T-helper 2 cell treated with Interferon-gamma antibody and Interleukin-4, amounts not matched to agents 100 ng/mL and 5 ng/mL, for 36 hours (primary cell): ENCODE data around the gene SLC4A7. TPM values are rescaled to one million over a fixed set of nuclear protein-coding genes. Genes with fewer than 3 reads are reported as not detected.
"Not testable (repeated sequence)": the region's sequence is repeated elsewhere in the genome, so short reads cannot be mapped to it uniquely, and the experiment has no call there.

Experiments
- intact Hi-C: fragments of 100-400 bp; cut with micrococcal nuclease; formaldehyde crosslinking; loops from one replicate; pipeline ENCODE4 v1.15.1; 2023
- total RNA-seq: library from RNA; stranded (reverse); gene quantifications from 2 replicates; pipeline ENCODE4 v1.2.3, GENCODE V29; 2022

Gene SLC4A7
- total RNA-seq, 1 donor from 2014 or later: 57.3 TPM

DNA sequence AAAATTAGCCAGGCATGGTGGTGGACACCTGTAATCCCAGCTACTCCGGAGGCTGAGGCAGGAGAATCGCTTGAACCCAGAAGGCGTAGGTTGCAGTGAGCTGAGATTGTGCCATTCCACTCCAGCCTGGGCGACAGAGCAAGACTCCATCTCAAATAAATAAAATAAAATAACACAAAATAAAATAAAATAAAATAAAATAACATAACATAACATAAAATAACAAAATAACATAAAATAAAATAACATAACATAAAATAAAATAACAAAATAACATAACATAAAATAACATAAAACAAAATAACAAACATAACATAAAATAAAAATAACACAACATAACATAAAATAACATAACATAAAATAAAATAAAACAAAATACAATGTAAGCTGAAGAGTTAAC, 45.8 kb downstream of the SLC4A7 start:
- intact Hi-C loops: not testable (repeated sequence)

DNA sequence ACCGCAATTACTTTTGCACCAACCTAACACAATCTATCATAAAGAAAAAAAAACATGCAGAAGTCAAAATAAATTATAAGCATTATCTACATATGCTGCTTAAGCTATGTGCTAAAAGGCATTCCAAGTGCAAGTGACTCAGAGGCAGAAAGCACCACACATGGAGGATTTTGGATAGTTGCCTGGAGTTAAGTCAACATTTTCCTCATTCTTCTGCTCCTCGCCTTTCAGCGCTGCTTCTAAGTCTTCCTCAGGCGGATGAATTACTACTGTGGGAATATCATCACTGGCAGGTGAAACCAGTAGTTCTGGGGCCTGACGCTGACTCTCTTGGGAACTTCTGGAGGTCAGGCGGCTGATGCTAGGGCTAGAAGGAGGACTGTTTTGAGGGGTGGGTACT, 53.1 kb downstream of the SLC4A7 start:
- intact Hi-C loops: no loop called here

DNA sequence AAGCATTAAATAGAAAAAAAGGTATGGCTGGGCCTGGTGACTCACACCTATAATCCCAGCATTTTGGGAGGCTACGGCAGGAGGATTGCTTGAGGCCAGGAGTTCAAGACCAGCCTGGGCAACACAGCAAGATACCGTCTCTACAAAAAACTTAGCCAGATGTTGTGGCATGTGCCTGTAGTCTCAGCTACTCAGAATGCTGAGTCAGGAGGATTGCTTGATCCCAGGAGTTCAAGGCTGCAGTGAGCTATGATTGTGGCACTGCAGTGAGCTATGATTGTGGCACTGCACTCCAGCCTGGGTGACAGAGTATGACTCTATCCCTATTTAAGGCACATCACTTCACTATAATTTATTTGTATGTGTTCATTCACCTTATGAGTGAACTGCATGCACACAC, 54.3 kb downstream of the SLC4A7 start:
- intact Hi-C loops: no loop called here

DNA sequence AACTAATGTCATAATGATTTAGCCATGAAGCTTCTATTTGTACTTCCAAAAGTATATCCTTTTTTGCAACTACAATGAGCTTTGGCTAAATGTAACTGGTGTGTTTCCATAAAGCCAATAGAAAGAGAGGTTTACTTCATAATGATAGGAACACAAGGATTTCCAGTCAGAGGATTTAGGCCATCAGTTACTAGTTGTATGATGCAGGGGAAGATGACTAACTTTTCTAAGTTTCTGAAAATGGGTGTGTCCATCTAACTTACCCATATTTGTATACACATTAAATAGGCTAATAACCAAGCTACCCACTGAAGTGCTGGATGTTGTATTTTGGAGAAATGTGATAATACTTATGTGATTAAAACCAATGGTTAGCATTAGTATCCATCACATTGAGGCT, 55.7 kb downstream of the SLC4A7 start:
- intact Hi-C loops: no loop called here

DNA sequence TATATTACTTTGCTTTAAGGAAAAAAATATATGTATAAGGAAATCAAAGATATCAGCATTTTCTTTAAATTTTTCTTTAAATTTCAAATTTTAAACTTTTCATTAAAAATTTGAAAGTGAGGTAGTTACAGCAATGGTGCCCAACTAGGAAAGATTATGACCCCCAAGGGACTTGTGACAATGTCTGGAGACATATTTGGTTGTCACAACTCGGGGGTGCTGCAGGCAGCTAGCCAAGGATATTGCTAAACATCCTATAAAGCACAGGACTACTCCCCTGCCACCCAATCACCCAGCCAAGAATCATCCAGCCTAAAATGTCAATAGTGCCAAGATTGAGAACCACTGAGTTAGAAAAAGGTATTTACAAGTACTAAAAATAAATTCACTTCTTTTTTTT, 57.3 kb downstream of the SLC4A7 start:
- intact Hi-C loops: no loop called here

DNA sequence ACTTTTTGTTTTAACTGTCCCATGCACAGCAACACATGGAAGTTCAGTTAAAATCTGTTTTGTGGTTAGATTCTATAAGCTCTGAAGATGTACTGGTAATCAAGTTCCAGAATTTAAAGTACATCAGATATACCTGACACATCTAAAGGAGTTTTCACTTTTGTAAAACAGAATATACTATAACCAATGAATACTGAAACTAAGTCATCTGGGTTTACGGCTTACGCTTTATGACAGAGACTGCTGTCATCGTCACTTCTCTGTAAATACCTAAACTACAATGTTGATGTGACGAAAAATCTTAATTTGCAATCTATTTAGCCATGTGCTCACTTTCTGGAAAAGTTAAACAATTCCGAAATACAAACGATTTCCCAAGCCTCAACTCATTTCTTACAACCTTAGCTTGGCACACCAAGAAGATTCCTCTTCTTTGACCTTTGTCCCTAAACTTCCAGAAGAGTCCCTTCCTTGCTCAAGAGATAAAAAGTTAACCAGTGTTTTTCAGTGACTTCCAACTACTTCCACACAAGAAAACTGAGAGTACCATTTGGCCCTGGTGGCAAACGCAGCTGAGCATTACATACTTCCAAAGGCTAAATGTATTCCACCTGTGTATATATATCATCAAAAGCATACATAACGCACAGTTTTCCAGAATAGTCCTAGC, 58.2 kb downstream of the SLC4A7 start:
- intact Hi-C loops: no loop called here

DNA sequence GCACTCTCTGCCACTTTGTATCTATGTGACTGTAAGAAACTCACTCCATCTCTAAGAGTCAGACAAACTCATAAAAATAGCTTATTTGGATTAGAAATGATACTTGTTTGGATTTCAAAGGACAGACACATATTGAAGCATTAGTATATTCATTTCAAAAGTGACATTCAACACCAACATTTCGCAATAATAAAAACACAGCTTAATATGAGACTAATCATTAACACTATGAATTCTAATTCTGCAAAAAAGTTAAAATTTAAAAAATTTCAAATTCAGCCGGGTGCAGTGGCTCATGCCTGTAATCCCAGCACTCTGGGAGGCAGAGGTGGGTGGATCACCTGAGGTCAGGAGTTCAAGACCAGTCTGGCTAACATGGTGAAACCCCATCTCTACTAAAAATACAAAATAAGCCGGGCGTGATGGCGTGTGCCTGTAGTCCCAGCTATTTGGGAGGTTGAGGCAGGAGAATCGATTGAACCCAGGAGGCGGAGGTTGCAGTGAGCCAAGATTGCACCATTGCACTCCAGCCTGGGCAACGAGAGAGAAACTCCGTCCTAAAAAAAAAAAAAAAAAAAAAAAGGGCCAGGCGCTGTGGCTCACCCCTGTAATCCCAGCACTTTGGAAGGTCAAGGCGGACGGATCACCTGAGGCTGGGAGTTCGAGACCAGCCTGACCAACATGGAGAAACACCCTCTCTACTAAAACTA, 59.2 kb downstream of the SLC4A7 start:
- intact Hi-C loops: not testable (repeated sequence)

DNA sequence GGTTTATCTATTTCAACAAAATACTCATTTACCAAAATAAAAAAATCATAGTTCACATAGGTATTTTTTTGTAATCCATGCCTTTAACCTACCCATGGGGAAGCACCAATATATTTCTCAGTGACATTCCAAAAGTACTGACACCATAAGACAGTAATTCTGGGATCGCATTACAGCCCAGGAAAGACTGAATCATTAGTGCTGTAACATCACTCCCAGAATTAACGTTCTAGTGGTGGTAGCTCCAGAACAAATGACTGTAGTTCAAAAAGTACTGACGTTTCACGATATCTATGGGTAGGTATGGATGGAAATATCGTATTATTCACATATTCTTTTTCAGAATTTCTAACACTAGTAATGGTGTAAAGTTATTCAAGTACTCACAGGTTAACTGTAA, 60.7 kb downstream of the SLC4A7 start:
- intact Hi-C loops: no loop called here

DNA sequence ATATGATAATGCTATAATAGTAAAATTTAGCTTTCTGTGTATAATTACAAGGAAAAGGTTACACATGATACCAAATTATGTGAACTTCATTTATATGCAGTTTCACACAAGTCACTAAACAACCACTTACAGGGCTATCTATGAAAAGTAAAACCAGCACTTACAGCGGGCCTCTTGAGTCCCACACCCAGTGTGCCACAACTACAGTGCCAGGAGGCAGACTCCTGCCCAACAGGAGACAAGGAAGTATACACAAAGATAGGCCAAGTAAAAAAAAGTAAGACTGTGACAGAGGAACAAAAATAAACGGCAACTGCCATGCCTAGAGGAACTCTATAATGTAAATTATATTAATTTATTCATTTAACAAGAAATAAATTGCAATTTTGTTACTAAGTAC, 61.6 kb downstream of the SLC4A7 start:
- intact Hi-C loops: no loop called here

DNA sequence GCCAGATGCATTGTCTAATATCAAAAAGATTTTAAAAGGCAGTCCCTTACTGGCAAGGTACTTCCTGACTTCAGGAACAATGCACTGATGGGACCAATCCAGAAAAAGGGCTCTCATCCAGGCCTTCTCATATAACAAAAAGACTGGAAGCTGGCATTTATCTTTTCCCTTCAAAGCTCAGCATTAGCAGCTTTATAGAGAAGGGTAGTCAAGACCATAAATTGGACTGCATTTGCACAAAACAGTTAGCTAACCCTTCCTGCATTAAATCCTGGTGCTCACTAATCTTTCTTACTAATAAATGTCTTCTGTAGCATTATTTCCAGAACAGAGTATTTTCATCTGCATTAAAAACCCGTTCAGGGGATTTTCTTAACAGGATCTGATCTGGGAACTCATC, 69.0 kb downstream of the SLC4A7 start:
- intact Hi-C loops: no loop called here

DNA sequence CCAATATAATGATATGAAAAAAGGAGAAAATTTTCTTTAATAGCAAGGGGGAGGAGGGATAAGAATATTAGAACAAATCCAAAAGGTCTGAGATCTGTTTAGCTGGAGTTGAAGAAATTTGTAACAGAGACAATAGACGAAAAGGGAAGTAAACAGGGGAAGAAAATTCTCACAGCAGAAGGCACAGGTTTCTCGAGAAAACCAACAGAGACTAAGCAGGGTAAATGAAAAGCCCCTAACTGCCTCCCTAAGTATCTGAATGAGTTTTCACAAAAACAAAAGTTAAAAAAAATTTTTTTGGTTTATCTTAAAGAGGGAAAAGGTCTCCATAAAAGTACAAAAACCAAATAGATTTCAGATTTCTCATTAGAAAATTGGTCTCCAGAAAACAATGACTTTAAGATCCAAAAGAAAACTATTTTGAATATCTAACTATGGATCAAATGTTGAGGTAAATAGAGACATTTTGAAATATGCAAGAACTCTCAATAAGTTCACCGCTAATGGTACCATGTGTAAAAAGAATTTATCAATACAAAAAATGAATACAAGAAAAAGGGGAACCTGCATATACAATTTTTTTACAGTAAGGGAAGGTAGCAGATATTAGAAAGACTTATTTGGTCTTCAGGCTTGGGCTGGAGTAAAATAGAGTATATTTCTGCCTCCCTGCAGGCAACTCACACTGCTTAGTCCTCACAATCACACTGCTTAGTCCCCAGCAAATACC, 91.1 kb downstream of the SLC4A7 start:
- intact Hi-C loops: no loop called here

DNA sequence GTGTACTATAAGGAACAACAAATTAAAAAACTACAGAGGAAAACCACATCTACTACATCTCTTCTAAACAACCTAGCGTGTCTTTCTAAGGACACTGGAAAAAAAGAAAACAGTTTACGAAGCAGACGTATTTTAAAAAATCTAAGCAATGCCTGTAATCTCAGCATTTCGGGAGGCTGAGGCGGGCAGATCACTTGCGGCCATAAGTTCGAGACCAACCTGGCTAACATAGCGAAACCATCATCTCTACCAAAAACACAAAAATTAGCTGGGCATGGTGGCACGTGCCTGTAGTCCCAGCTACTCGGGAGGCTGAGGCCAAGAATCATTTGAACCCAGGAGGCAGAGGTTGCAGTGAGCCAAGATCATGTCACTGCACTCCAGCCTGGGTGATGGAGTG, 91.8 kb downstream of the SLC4A7 start:
- intact Hi-C loops: not testable (repeated sequence)

DNA sequence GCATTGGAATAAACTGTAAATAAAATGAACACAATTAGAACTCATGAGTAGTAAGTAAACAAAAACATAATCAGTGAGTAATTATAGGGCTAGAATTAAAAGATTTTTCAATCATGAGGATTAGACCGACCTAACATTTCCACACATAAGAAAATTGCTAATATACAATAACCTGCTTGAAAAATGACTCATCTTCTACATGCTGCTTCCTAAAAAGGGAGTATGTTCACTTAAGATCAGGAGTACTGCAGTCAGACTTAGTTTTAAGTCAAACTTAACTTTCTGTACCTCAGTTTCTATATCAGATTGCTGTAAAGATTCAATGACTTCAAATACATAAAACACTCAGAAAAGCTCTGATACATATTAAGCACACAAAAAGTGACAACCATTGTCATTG, 92.4 kb downstream of the SLC4A7 start:
- intact Hi-C loops: no loop called here

DNA sequence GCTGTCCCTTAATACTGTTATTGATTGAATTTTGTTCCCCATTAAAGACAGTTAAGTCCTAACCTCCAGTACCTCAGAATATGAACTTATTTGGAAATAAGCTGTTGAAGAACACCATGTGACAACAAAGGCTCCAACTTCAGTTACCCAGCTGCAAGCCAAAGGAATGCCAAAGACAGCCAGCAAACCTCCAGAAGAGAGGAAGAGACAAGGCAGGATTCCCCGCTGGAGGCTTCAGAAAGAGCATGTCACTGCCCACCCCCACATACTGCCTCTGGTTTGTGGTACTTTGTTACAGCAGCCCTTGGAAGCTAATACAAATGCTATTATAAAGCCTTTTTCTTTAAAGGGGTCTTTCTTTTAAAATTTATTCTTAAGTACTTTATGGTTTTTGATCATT, 96.6 kb downstream of the SLC4A7 start:
- intact Hi-C loops: no loop called here

DNA sequence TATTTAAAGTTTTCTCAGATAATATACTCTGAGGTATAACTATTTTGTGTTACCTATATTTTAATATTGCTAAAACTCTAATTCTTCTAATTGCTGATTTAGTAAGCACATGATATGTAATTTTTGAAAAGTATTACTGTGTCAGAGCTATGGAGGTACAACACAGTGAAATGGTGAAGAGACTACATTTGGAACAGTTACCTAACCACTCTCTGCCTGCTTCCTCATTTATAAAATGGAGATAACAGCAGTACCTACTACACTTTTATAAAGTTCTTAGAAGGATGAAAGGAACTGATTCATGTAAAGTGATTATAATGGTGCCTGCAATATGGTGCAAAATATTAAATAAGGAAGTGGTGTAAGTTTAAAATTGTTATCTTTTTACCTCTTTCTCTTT, 98.7 kb downstream of the SLC4A7 start:
- intact Hi-C loops: no loop called here

DNA sequence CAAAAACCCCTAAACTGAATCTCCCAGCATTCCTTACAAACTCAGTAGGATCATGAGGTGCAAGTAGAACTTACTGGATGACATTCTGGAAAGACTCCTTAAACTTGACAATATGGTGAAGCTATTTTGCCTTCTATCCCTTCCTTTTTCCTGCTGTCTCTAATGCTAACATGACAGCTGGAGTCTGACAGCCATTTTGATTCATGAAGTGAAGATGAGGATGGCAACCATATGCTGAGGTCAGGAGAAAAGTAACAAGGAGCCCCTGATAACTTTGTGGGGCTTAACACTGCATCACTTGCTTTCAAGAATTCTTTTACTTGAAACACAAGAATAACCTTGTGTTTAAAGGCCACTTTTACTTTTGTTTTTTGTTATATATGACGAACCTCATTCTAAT, 100.0 kb downstream of the SLC4A7 start:
- intact Hi-C loops: no loop called here

DNA sequence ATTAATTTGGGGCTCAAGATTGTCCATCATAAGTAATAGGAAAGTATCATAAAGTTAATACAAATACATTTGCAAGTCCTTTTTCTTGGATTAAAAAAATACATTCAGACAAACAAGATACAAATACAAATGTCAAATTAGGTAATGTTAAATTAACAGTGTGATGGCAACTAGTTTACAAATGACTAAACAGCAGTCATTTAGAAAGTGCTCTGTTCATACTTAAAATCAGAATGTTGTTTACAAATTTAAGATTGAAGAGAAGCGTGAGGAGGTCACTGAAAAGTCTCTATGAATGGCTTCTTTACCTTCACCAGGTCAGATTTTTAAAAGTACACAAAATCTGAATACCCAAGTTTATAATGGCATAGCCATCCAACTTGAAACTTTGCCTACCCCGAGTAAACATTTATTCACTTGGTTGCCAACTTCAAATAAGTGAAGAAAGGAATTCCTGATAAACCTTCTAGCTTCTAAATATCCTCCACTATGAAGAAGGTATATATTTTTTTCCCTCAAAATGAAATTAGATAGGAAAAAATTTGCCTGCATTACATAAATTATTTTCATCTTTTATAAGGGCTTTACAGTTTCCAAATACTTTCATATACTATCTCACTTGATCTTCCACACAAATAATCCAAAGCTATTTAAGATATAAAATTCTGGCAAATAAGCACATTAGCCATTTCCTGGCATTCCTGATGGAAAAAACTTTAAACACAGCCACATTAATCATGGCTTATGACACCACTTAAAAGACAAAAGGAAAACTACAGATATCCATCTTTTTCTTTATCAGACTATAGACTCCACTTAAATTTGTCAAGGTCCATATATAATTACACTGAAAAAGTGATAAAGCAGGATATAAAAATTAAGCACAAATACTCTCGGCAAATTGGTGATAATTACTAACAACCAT, 103.5 kb downstream of the SLC4A7 start:
- intact Hi-C loops: no loop called here

DNA sequence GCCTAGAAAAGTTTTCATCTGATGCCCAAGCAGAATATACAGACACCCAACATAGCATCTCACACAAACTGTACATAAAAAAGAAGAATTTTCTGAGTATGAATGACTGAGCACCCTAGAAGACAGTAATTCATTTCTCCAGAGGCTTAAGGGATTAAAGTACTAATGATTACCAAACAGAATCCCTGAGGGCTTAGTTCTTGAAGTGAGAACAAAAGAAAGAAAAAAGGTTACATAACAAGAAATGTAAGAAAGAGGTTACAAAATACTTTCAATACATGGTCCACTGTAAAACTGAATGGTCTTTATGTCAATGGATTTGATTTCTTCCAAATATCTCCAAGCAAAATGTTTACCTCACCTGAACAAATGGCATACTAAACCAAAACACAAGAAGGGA, 105.9 kb downstream of the SLC4A7 start:
- intact Hi-C loops: no loop called here

DNA sequence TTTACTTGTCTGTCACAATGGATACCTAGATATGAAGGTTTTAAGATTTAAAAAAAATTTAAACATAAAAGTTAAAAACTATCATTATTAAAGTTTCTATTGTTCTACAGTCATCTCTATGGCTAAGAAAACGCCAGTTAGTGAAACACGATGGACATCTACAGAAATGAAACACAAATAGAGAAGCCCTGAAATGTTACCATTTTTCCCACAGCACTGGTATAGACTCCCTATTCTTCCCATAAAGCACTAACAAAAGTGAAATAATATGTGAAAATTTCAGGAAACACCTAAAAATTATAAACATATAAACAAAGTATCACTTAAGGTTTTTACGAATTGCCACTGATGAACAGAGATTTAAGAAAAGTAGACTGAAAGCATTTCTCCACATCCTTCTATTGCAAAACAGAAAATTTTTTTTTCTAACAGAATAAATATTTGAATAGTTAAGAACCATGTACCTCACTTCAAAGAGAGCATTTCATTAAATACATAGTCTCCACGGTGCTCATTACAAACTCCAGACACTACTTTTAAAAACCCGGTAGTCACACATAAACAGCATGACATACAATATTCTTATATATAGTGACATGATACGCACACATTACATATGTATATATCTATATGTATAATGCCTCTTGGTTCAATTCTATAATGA, 107.9 kb downstream of the SLC4A7 start:
- intact Hi-C loops: no loop called here

DNA sequence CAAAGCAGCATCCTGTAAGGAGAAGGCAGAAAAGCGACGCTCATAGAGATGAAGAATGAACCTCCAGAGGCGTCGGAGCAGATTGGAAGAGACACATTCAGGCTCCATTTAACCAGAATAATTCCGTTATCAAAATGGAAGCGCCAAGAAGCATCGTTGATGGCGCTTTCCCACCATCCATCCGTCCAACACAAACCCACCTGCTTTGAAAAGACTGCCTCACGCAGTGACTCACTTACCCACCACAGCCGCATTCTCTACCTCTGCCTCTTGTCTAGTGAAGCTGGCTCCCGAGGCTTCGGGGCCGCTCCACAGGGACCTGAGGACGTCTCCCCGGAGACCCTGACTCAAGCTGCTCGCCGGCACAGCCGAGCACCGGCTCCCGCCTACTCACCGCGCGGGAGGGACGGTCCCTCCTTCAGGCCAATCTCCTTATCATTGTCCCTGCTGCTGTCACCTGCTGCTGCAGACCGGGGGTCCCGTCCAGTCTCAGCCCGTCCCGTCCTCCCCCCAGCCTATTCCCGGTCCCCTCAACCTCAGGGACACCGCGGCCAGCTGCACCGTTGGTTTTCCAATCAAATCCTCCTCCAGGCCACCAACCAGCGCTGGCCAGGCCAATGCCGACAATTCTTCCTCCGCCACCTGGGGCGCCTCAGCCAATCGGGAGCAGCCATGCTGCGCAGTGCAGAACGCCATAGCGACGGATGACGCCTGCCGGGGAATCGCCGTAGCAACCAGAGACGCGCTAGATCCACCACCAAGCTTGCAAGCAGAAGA, 115.2 kb downstream of the SLC4A7 start, which contains the start of gene NEK10:
Gene NEK10 (minus strand): TSS at position 553 of the 777 bp plus-strand sequence. CDS start 16,501 bp downstream, outside the sequence.
- intact Hi-C loops: loop anchor here (1.0 to 2.0 kb wide), 4 partner anchors 12 to 1704 kb away; partner anchors contain the start of genes AZI2, SLC4A7, TOP2B and ZCWPW2
